HG03095 (cell line): ENCODE results near the gene PLBD2.

ENCODE experiments used
- ATAC-seq: cut with Tn5 transposase; IDR thresholded peaks from one replicate; pipeline ENCODE4 v1.9.1; 2021; ENCODE audit warnings: moderate library complexity; ENCODE audit not compliant: unreplicated experiment

Gene PLBD2

DNA sequence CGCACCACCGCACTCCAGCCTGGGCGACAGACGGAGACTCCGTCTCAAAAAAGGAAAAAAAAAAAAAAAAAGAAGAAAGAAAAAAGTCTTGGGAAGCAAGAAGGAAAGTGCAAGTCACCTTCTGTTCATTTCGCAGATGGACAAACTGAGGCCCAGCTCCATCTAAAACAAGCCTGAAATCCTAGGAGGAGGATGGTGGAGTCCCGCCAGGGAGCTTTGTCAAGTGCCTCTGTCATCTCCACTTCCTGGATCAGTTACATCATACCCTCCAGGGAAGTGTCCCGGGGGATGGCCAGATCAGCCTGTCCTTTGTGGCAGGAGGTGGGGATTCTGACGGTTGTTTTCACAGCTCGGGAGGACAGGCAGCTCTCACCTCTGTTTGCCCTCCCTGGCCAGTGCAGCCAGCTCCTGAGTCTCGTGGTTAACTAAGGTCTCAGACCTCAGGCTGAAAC is 55.1 kb downstream of the PLBD2 start:
- ATAC-seq, result no peak

- ATAC-seq, result no peak
Observed at GRCh38 chr12:113414519-113415038, 56.2 kb downstream of the PLBD2 start.

GRCh38 chr12:113416091-113416754 is 57.8 kb downstream of the PLBD2 start:
- no peak for ATAC-seq

DNA sequence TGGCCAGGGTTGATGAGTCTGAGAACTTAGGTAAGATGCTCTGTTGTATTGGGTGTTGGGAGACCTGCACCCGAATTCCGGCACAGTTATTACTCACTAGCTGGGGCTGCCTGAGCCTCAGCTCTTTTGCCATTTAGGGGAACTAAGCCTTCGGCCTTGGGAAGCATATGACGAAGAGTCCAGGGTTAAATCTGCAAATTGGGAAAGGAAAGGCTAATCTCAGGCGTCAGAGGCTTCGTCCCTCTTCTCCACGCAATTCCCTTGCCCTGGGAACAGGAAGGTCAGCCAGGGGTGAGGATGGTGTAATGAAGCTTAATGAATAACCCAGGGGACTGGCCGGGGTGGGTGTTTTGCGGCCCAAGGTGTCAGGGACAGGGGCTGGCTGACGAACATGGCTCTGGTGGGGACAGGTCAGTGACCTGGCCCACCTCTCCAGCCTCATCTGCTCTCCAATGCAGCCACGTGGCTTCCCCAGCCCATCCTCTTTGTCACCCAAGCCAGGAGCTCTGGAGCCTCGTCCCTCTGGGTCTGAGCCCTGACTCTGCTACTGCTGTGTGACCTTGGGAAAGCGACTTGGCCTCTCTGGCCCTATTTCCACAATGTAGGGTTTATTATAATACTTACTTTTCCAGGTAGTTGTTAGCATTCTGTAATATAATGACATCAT is 60.0 kb downstream of the PLBD2 start:
- ATAC-seq, result no peak

DNA sequence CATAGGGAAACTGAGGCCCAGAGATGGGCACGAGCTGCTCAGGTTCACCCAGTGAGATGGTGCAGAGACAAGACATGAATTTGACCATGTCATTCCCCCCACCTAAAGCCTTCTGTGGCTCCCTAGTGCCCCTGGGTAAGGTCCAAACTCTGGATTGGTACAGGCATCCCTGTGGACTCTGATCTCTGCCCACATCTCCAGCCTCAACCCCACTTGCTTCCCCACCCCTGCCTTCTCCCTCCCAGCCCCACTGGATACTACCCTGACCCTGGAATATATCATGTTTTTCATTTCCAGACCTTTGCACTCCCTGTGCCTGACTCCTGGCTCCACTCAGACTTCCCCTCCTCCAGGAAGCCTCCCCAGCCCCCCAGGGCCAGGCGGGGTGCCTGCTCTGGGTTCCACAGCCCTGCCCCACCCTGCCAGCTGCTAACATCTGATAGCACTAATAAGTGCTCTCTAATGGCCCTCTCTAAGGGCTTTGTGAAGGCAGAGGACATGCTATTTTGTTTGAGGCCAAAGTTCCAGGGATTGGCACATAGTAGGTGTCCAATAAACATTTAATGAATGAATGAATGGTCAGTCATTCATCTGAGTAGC is 62.7 kb downstream of the PLBD2 start:
- no peak for ATAC-seq

- ATAC-seq, result peak; percentile 71
Observed at GRCh38 chr12:113422030-113422885, 63.9 kb downstream of the PLBD2 start, which contains the start of gene SDSL. SDSL (plus strand) TSS chr12:113422380; CDS start chr12:113427983, 5,603 bp downstream.

DNA sequence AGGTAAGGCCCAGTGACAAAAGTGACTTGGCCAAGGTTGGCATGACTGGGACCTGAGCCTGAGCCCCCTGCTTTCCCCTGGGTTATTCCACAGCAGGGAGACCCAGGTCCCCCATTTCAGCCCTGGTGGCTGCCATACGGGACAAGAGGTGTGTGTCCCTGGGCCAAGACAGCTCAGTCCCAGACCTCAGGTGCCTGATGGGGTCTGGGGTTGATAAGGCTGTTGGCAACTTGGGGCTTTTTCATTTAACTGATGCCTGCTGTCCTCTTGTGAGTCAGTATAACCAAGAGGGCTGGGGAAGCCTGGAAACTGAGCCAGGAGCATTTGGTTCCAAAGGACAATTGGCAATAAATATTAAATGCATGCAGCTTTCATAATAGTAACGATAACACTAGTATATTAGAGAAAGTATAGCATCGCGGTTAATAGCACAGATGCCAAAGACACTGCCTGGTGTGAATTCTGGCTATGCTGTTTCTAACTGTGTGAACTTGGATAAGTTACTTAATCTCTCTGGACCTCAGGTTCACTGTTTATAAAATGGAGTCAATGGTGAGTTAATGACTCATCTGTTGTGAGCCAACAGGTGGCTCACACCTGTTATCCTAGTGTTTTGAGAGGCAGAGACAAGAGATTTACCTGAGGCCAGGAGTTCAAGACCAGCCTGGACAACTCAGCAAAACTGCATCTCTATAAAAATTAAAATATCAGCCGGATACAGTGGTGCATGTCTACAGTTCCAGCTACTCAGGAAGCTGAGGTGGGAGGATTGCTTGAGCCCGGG is 64.7 kb downstream of the PLBD2 start:
- no peak for ATAC-seq

GRCh38 chr12:113424456-113424855 is 66.1 kb downstream of the PLBD2 start:
- ATAC-seq, result no peak

DNA sequence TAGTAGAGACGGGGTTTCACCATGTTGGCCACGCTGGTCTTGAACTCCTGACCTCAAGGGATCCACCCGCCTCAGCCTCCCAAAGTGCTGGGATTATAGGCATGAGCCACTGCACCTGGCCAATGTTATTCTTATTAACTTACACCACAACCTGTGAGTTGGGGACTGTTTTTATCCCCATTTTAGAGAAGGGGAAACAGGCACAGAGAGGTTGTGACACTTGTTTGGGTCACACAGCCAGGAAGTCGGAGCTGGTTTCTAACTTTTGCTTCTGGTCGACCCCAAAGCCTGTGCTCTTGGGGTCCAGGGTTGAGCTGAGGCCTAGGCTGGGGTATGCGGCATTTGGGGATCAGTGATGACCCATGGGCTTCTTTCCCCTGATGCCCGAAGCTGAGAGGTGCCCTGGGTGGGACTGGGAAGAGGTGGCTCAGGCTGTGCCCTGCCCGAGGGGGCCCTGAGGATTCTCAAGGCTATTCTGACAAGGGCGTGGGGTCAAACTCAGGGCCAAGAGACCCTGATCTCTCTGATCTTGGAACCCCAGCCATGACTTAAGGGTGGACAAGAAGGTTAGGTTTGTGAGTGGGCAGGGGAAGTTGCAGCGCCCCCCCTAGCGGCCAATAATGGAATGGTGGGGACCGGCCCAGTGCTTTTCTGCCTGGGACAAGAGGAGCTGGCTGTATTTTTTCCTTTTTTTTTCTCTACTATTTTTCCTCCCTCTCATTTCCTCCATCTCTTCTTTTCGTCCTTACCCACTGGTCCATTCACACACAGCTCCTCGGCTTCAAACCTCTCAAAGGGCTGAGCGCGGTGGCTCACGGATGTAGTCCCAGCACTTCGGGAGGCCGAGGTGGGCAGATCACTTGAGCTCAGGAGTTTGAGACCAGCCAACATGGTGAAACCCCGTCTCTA is 66.8 kb downstream of the PLBD2 start:
- no peak for ATAC-seq

GRCh38 chr12:113425960-113426453 is 67.6 kb downstream of the PLBD2 start:
- ATAC-seq, result no peak

DNA sequence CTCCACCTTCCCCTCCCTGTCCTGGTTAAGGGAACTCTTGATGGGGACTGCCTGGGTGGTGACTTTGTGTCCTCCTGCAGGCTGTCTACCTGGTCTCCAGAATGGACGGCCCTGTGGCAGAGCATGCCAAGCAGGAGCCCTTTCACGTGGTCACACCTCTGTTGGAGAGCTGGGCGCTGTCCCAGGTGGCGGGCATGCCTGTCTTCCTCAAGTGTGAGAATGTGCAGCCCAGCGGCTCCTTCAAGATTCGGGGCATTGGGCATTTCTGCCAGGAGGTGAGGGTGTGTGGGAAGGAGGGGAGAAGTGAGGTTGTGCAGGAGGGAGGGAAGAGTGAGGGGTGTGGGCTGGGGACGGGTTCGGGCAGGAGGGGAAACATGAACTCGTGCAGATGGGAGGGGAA is 69.5 kb downstream of the PLBD2 start:
- ATAC-seq, result no peak

DNA sequence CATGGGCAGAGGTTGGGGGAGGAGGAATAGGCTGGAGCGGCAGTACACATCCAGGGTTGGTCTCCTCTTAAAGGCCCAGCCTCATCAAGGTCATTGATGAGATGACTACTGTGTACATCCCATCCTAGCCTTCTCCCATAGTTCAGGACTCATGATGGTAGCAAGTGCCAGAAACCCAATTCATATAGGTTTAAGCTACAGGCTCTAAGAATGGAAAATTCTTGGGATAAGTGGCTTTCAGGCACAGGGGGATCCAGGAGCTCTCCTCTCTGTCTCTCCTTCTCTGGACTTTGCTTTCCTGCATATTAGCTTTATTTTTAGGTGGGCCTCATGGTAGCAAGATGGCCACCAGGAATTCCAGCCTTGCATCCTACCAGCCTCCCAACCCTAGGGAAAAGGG is 70.1 kb downstream of the PLBD2 start:
- no peak for ATAC-seq

GRCh38 chr12:113432986-113433385 is 74.6 kb downstream of the PLBD2 start:
- ATAC-seq, result no peak

DNA sequence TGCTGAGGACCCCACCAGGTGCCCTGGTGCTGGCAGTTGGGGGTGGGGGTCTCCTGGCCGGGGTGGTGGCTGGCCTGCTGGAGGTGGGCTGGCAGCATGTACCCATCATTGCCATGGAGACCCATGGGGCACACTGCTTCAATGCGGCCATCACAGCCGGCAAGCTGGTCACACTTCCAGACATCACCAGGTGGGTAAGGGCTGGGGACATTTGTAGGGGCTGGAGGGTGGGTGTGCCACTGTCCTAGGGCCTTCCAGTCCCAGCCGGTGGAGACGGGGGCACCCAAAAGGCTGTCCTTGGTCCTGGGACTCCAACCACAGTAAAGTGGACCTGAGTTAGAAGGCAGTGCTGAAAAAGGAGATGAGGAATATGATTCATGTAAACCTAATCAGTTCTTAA is 77.0 kb downstream of the PLBD2 start:
- ATAC-seq, result no peak

DNA sequence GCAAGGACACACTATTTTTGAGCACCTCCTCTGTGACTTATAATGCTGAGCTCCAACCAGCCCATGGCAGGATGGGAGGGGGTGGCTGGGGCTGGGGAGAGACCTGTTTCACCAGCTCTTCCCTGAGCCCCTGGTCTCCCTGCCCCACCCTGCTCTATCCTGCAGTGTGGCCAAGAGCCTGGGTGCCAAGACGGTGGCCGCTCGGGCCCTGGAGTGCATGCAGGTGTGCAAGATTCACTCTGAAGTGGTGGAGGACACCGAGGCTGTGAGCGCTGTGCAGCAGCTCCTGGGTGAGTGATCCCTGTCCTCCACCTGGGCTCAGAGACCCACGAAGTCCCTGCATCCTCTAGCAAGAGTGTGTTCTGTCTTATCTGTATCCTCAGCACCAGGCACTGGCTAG is 78.2 kb downstream of the PLBD2 start:
- ATAC-seq, result no peak

DNA sequence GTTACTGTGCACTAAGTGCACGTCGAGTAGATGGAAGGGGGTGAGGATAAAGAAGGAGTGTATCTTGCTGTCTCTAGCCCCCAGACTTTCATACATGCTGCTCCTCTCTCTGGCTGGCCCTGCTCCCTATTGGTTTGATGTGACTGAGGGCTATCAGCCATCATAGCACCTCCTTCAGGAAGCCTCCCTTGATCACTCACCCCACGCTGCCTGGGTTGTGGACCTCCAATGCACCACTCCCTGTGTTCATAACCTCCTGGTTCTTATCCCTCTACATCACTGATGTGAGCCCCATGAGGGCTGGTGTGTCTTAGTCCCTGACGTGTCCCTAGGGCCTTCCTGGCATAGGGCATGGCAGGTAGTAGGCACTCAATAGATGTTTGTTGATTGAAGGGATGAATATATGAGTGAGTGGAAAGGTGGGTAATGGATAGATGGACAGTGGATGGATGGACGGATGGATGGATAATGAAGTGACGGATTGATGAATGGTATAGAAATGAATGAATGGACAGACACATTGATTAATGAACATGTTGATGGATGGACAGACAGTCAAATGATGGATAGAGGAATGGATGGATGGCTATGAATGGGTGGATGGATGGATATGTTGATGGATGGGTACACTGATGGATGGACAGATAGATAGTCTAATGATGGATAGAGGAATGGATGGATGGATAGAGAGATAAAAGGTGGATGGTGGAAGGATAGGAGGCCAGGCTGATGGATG is 78.8 kb downstream of the PLBD2 start:
- no peak for ATAC-seq

- no peak for ATAC-seq
Observed at GRCh38 chr12:113437729-113438100, 79.3 kb downstream of the PLBD2 start.

GRCh38 chr12:113438523-113439300 is 80.3 kb downstream of the PLBD2 start:
- no peak for ATAC-seq
